ENCODE measurements around the gene CENPC.
"Not testable (repeated sequence)": the region's sequence is repeated elsewhere in the genome, so short reads cannot be mapped to it uniquely, and the experiment has no call there.

Gene CENPC

DNA sequence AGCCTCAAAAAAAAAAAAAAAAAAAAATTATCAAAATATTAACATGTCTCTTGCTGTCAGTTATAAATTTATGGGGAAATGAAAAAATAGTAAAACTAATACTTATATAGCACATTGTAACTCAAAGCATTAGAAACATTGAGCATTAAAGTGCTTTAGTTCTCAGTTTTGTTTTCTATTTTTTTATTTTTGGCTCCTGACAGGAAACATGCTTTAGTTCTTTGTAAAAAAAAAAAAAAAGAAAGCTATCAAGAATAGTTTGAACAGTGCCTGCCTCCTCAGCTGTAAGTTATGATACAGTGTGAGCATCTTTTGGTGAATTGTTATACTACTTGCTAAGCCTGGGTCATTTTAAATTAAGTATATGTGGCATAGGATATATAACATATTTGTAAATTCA, 5.1 kb upstream of the CENPC start:
- DNase-seq (ENCODE audit: low read depth in 2 of 2), result no peak

DNA sequence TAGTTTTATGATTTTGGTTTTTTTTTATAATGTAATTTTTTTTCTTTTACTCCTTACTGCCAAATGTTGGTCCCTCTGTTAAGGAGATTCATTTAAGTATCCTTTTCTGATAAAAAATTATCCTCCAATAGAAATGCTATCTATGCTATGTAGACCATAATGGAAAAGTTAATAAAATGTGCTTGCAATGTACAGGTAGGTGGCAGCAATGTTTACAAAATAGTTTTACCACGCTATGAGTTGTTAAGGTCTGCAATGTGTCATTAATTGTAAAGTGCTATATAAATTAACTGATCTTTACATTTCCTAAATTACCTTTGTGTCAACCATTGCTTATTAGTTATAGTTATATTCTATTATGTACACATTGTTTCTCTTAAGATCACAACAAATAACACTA, 3.8 kb upstream of the CENPC start:
- no peak for DNase-seq (ENCODE audit: low read depth in 2 of 2)

DNA sequence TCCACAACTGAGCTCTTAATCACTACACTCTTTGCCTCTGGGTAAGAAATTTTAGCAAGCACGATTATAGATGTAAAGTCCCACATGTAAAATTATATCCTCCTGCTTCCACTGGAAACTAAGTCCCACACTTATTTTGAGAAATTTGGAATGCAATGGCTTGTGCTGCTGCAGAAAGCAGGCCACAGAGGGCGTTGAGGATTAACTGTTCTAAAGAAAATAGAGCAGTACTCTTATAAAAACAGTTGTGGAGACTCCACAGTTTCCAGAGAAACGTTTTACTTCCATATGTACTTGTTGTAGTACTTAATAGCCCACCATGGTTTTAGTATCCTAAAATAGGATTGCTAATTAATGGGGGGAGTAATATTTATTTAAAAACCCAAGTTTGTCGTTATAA, 1.7 kb upstream of the CENPC start:
- DNase-seq (ENCODE audit: low read depth in 2 of 2), result no peak

GRCh38 chr4:67546004-67546356, 677 bp upstream of the CENPC start:
- DNase-seq (ENCODE audit: low read depth in 2 of 2), result no peak

DNA sequence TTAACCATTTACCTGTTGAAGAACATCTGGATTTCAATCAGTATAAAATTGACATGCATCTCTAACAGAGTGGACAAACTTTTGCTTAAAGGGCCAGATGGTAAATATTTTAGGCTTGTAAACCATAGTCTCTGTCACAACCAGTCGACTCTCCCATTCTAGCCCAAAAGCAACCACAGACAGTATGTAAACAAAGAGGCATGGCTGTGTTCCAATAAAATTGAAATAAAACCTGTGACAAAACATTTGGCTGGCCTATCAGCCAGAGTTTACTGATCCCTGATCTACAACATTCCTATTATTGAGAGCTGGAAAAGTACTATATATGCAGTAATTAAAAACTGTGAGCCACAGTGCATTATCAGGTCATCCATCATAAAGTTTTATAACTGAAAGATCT, 3.2 kb downstream of the CENPC start:
- no peak for DNase-seq (ENCODE audit: low read depth in 2 of 2)

DNA sequence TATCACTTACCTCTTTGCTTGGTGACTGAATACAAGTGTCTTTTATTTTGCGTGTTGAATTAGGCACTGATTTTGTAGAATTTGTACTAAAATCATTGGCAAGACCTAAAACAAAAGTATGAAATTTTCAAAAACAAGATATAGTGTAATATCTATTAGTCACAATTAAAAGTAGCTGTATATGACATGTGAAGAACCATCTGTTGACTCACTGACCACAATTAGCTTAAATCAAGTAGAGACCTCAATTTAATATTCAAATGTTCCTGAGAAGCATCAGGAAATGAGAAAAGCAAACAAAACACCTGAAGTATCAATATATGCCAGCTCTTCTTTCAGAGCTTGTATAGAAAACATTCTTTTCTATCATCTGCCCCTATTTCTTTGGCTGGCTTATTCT, 5.5 kb downstream of the CENPC start:
- no peak for DNase-seq (ENCODE audit: low read depth in 2 of 2)

GRCh38 chr4:67535280-67535840, 9.9 kb downstream of the CENPC start:
- no peak for DNase-seq (ENCODE audit: low read depth in 2 of 2)

DNA sequence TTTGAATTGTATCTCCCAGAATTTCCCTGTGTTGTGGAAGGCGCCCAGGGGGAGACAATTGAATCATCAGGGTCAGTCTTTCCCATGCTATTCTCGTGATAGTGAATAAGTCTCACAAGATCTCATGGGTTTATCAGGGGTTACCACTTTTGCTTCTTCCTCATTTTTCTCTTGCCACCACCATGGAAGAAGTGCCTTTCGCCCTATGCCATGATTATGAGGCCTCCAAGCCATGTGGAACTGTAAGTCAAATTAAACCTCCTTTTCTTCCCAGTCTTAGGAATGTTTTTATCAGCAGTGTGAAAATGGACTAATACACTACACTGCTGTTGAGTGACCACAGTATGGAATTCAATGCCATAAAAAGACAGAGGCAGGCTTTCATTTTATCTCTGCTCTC, 12.2 kb downstream of the CENPC start:
- no peak for DNase-seq (ENCODE audit: low read depth in 2 of 2)

- DNase-seq (ENCODE audit: low read depth in 2 of 2), result not testable (repeated sequence)
Measured at GRCh38 chr4:67532397-67532796, 12.9 kb downstream of the CENPC start.

DNA sequence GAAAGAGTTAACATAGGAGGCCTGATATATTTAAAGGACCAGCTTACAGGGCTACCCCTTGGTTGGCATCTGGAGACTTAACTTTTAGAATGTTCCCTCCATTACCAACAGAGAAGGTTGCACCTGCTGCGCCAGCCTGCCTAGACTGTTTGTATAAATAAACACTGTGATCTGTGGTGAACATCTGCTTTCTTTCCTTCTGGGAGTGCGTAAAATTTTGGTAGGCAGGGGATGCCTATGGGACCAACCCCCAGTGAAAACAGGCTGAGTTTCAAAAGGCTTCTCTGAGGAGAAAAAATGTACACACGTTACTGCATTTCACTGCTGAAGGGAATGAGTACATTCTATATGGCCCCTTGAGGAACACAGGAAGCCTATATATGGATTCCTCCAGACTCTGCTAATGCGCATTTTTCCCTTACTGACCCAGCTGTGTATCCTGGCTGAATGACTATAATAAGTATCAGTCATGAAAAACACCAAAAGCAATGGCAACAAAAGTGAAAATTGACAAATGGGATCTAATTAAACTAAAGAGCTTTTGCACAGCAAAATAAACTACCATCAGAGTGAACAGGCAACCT, 13.8 kb downstream of the CENPC start:
- no peak for DNase-seq (ENCODE audit: low read depth in 2 of 2)

DNA sequence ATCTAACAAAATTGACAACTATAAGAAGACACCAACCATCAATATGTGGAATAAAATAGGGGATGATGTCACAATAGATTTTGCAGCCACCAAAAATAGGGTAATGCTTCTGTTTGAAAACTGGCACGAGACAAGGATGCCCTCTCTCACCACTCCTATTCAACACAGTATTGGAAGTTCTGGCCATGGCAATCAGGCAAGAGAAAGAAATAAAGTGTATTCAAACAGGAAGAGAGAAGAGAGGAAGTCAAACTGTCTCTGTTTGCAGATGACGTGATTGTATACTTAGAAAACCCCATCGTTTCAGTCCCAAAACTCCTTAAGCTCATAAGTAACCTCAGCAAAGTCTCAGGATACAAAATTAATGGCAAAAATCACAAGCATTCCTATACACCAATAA, 21.2 kb downstream of the CENPC start:
- not testable (repeated sequence) for DNase-seq (ENCODE audit: low read depth in 2 of 2)

GRCh38 chr4:67522851-67523671, 22.2 kb downstream of the CENPC start:
- DNase-seq (ENCODE audit: low read depth in 2 of 2), result no peak

DNA sequence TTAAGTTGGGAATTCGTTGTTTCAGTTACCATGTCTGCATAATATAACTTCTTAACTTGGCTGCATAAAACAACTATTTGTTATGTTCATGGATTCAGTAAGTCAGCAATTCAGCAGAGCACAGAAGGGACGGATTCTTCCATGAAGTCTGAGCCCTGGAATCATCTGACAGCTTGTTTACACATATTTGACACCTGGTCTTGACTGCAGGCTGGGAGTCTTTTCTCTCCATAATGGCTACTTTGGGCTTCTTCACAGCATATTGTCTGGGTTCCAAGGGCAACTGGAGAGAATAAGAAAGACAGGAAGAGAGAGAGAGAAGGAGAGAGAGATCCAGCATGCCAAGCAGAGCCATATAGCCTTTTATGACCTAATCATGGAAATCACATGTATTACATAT, 23.1 kb downstream of the CENPC start:
- no peak for DNase-seq (ENCODE audit: low read depth in 2 of 2)

DNA sequence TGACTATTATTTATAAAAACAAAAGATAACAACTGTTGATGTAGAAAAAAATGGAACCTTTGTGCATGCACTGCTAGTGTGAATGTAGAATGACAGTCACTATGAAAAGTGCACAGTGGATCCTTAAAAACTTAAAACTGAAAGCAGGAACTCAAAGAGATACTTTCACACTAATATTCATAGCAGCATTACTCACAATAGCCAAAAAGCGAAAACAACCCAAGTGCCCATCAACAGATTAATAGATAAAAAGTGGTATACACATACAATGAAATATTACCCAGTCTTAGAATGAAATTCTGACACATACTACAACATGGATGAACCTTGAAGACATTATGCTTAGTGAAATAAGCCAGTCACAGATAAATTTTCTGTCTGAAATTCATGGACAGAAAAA, 23.8 kb downstream of the CENPC start:
- DNase-seq (ENCODE audit: low read depth in 2 of 2), result no peak

GRCh38 chr4:67520141-67520540, 25.2 kb downstream of the CENPC start:
- DNase-seq (ENCODE audit: low read depth in 2 of 2), result no peak

- no peak for DNase-seq (ENCODE audit: low read depth in 2 of 2)
Measured at GRCh38 chr4:67512501-67512900, 32.8 kb downstream of the CENPC start.

DNA sequence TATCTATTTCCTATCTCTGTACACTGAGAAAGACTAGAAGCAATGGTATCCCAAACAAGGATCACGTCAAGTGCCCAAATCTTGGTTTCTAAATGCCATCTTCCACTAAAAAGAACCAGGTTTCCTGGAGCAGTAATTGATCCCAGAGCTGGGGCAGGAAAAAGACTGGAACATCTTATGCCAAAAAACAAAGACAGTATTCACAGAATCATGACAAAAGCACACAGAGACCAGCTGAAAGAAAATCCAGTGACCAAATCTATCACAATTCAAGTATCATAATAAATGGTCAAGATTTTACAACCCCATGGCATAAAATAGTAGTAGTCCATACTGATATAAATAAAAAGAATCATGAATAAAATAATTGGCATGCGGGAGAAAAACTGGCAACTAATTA, 44.9 kb downstream of the CENPC start:
- no peak for DNase-seq (ENCODE audit: low read depth in 2 of 2)

DNA sequence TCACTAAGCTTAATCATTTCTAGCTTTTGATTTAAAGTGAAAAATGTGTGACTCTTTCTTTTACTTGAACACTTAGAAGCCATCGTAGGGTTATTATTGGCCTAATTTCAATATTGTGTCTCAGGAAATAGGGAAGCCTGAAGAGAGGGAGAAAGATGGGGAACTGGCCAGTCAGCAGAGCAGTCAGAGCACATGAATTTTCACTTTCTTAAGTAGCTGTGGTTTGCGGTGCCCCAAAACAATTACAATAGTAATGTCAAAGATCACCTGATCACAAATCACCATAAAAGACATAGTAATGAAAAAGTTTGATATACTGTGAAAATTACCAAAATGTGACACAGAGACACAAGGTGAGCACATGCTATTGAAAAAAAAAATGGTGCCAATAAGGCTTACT, 45.5 kb downstream of the CENPC start:
- DNase-seq (ENCODE audit: low read depth in 2 of 2), result no peak

DNA sequence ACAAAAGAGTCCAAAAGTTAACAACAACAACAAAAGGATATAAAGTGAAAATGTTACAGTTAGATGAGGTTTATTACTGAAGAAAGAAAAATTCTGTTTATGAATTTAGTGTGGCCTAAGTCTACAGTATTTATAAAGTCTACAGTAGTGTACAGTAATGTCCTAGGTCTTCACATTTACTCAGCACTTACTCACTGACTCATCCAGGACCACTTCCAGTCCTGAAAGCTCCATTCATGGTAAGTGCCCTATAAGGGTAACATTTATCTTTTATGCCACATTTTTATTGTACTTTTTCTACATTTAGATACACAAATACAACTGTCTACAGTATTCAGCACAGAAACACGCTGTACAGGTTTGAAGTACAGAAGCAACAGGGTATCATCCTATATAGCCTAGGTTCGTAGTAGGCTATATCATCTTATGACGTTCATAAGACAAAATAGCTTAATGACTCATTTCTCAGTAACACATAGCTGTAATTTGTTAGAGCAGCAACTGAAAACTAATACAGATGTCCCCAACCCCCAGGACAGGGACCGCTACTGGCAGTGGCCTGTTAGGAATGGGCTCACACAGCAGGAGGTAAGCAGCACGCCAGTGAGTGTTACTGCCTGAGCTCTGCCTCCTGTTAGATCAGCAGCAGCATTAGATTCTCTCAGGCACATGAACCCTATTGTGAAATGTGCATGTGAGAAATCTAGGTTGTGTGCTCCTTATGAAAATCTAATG, 61.3 kb downstream of the CENPC start:
- DNase-seq (ENCODE audit: low read depth in 2 of 2), result no peak

DNA sequence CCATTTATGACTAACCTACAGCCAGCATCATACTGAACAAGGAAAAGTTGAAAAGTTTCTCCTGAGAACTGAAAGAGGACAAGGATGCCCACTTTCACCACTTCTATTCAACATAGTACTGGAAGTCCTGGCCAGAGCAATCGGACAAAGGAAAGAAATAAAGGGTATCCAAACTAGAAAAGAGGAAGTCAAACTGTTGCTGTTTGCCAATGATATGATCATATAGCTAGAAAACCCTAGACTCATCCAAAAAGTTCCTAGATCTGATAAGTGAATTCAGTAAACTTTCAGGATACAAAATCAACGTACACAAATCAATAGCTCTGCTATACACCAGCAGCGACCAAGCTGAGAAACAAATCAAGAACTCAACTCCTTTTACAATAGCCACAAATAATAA, 64.5 kb downstream of the CENPC start:
- no peak for DNase-seq (ENCODE audit: low read depth in 2 of 2)

DNA sequence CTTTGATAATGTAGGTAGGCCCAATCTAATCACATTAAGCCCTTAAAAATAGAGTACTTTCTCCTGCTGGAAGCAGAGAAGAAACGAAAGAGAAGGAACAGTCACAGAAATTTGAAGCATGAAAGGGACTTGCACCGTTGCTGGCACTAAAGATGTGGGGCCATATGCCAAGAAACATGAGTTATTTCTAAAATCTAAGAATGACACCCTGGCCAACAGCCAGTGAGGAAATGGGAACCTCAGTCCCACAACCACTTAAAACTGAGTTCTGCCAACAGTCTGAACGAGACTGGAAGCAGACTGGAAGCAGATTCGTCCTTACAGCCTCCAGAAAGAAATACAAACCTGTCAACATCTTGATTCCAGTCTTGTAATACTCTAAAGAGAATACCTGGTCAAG, 70.1 kb downstream of the CENPC start:
- DNase-seq (ENCODE audit: low read depth in 2 of 2), result no peak

DNA sequence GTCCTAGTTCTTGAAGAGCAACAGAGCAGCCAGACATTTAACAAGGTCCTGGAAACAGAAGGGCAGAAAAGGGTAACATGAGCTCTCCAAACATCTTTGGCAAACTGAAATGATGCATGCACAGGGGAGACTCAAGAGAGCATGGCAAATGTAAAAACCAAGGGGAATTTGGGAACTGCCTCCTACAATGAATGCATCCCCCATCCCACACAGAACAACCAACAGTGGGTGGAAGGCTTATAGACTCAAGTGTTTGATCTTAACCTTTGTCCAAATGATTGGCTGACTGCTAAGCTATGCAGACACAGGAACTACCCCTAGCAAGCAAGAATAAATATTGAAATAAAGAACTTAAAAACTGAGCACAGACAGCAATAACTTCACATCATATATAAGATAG, 74.4 kb downstream of the CENPC start:
- DNase-seq (ENCODE audit: low read depth in 2 of 2), result no peak

GRCh38 chr4:67468830-67469229, 76.5 kb downstream of the CENPC start:
- no peak for DNase-seq (ENCODE audit: low read depth in 2 of 2)
